K562 (cell line): ENCODE measurements around the gene SEMA6D. TPM values are rescaled to one million over a fixed set of nuclear protein-coding genes. Genes with fewer than 3 reads are reported as not detected.

Source experiments
- ATAC-seq: fragments of 200-7000 bp; cut with Tn5 transposase; 3 replicates; pipeline ENCODE4 v1.9.1; 2020; ENCODE audit warnings: moderate library complexity
- BruUV-seq: library from RNA; stranded (reverse); fragments of 400-500 nt; replicated peaks from 2 replicates; lab custom pipeline; 2021; lab: Mats Ljungman, UMichigan
- CTCF ChIA-PET: fragments of 300-600 bp; formaldehyde crosslinking; extraction: SDS; loops from one replicate; lab custom pipeline; 2021; ENCODE audit warnings: low intra/inter-chr PET ratio; lab: Yijun Ruan, JAX
- POLR2A ChIA-PET: fragments of 300-600, 350-650 bp; sonication (Branson Sonifier 250); formaldehyde crosslinking; extraction: SDS; loops from one replicate; lab custom pipeline; 2021; ENCODE audit warnings: antibody characterized with exemption, inconsistent platforms; lab: Yijun Ruan, JAX
- DNase-seq, 4 experiments: peaks; one replicate each; pipeline versions ENCODE4 v3.0.0 to v3.0.0-alpha.2; 2011 to 2018; ENCODE audit warnings: low spot score in 3 of 4, mixed read lengths in 3 of 4; ENCODE audit errors: extremely low read depth in 1 of 4
- FAIRE-seq: peaks from 2 replicates; lab custom pipeline; 2011; peaks lifted over from hg19 to GRCh38; lab: Jason Lieb, UNC
- H2AFZ ChIP-seq: 2 replicates; pipeline ENCODE4 v1.6.0; 2011; ENCODE audit warnings: low read depth, low read length, control low read depth, inconsistent platforms
- H3K27ac ChIP-seq: fragments of 200-600 bp; 3 replicates; pipeline ENCODE4 v1.8.0; 2011; ENCODE audit warnings: low read depth, mild to moderate bottlenecking, control low read depth, inconsistent platforms, low read length, moderate library complexity, mixed read lengths; ENCODE audit errors: extremely low read depth
- H3K27me3 ChIP-seq, 2 experiments: fragments of 300-600 bp in 1 of 2; 2 replicates in 1 of 2; 3 replicates in 1 of 2; pipeline versions ENCODE4 v1.6.0 to v1.8.0; 2011; ENCODE audit warnings: inconsistent platforms in 2 of 2, low read length in 2 of 2, mild to moderate bottlenecking in 1 of 2, mixed read lengths in 1 of 2, moderate library complexity in 1 of 2; ENCODE audit not compliant: control insufficient read depth in 2 of 2, insufficient read depth in 2 of 2
- H3K36me3 ChIP-seq: fragments of 300-600 bp; 3 replicates; pipeline ENCODE4 v1.8.0; 2011; ENCODE audit warnings: mild to moderate bottlenecking, low read length, inconsistent platforms; ENCODE audit not compliant: control insufficient read depth, insufficient read depth
- H3K4me1 ChIP-seq, 2 experiments: fragments of 200-600 bp in 1 of 2; replicated peaks in 1 of 2; 2 replicates in 1 of 2; 3 replicates in 1 of 2; pipeline versions ENCODE4 v1.5.1 to v1.8.0; 2011; ENCODE audit warnings: inconsistent platforms in 2 of 2, low read length in 2 of 2, mild to moderate bottlenecking in 1 of 2, mixed read lengths in 1 of 2, moderate library complexity in 1 of 2; ENCODE audit not compliant: control insufficient read depth in 2 of 2, insufficient read depth in 2 of 2
- H3K4me2 ChIP-seq: 2 replicates; pipeline ENCODE4 v1.6.1; 2011; ENCODE audit warnings: low read length, control low read depth, inconsistent platforms, mixed read lengths; ENCODE audit not compliant: insufficient read depth
- H3K4me3 ChIP-seq: fragments of 200-600 bp; sonication (generic), shearing (Covaris generic); 2 replicates; pipeline ENCODE4 v1.5.1; 2016; ENCODE audit warnings: control low read depth, inconsistent platforms
- H3K79me2 ChIP-seq: fragments of 200-600 bp; 3 replicates; pipeline ENCODE4 v1.8.0; 2011; ENCODE audit warnings: low read length, inconsistent platforms; ENCODE audit not compliant: control insufficient read depth, insufficient read depth
- H3K9ac ChIP-seq, 2 experiments: 2 replicates each; pipeline versions ENCODE4 v1.6.0 to v1.6.1; 2011; ENCODE audit warnings: low read depth in 2 of 2, low read length in 2 of 2, control low read depth in 1 of 2, inconsistent platforms in 1 of 2, mild to moderate bottlenecking in 1 of 2, mixed read lengths in 1 of 2; ENCODE audit not compliant: insufficient read depth in 1 of 2
- H3K9me1 ChIP-seq: one replicate; pipeline ENCODE4 v1.6.0; 2011; ENCODE audit warnings: inconsistent platforms, mild to moderate bottlenecking, low read length, moderate library complexity; ENCODE audit not compliant: control insufficient read depth, insufficient read depth
- H3K9me3 ChIP-seq: replicated peaks from 2 replicates; pipeline ENCODE4 v1.5.1; 2011; ENCODE audit warnings: low read depth, low read length, inconsistent platforms; ENCODE audit not compliant: control insufficient read depth, insufficient read depth
- H4K20me1 ChIP-seq: replicated peaks from 2 replicates; pipeline ENCODE4 v1.6.1; 2011; ENCODE audit warnings: low read length, inconsistent platforms, mixed read lengths; ENCODE audit not compliant: control insufficient read depth, insufficient read depth
- ATF2 ChIP-seq: sonication (generic); formaldehyde crosslinking; IDR thresholded peaks from 2 replicates; pipeline ENCODE4 v1.8.1; 2022; ENCODE audit warnings: missing genetic modification reagents
- CCNT2 ChIP-seq: IDR thresholded peaks from 2 replicates; pipeline ENCODE4 v1.6.1; 2011; ENCODE audit warnings: borderline replicate concordance, low read depth, mild to moderate bottlenecking, moderate library complexity, mixed read lengths, low read length; ENCODE audit not compliant: insufficient read length; ENCODE audit errors: extremely low read depth
- CTBP1 ChIP-seq: fragments of 450-650 bp; IDR thresholded peaks from 2 replicates; pipeline ENCODE4 v1.6.1; 2016; ENCODE audit warnings: borderline replicate concordance
- FOXP4 ChIP-seq: sonication (generic); formaldehyde crosslinking; IDR thresholded peaks from 2 replicates; pipeline ENCODE4 v1.8.0; 2022; ENCODE audit warnings: mild to moderate bottlenecking, missing genetic modification reagents, borderline replicate concordance
- MAZ ChIP-seq, 2 experiments: fragments of 450-650 bp in 1 of 2; sonication (generic) in 1 of 2; formaldehyde crosslinking; IDR thresholded peaks in 1 of 2; conservative IDR thresholded peaks in 1 of 2; 2 replicates each; pipeline versions ENCODE4 v1.4.0 to v1.5.0; 2020; ENCODE audit warnings: mild to moderate bottlenecking in 1 of 2, missing genetic modification reagents in 1 of 2
- RNF2 ChIP-seq: sonication (generic); IDR thresholded peaks from 2 replicates; pipeline ENCODE4 v1.6.1; 2016
- ZMIZ1 ChIP-seq, 2 experiments: fragments of 150-350 bp in 1 of 2; IDR thresholded peaks; 2 replicates each; pipeline ENCODE4 v1.6.1; 2012 to 2016; ENCODE audit warnings: low read depth in 2 of 2, low read length in 2 of 2, mild to moderate bottlenecking in 1 of 2, moderate library complexity in 1 of 2
- WGBS: fragments of 100-300 bp; shearing (Covaris generic); methylation state at CpG from one replicate; pipeline ENCODE4 v1.1.6; 2016; ENCODE audit warnings: low coverage, mixed read lengths; ENCODE audit not compliant: insufficient coverage; ENCODE audit errors: missing lambda C conversion rate; 5-methylcytosine and 5-hydroxymethylcytosine counted together
- in situ Hi-C: fragments of 300-500 bp; cut with MboI; formaldehyde crosslinking; loops from 4 replicates; pipeline ENCODE4 v1.15.0; 2018; ENCODE audit warnings: inconsistent platforms, mixed read lengths
- intact Hi-C: fragments of 100-400 bp; cut with micrococcal nuclease; formaldehyde crosslinking; loops from 2 replicates; pipeline ENCODE4 v1.14.2; 2022
- polyA plus RNA-seq, 8 experiments: library from polyadenylated mRNA; depleted of rRNA in 4 of 8; stranded (reverse) in 5 of 8; unstranded in 3 of 8; fragments of >200 nt; fragmentation: Nextera tagmentation in 2 of 8; fragmentation: Illumina TruSeq in 1 of 8; extraction: Ambion mirVana in 2 of 8; extraction: Trizol in 1 of 8; gene quantifications; 2 replicates each; pipeline versions ENCODE4 v1.2.1 to v1.2.3, GENCODE V29; 2011 to 2014; ENCODE audit warnings: inconsistent platforms in 1 of 8, missing spikeins in 1 of 8
- total RNA-seq, 7 experiments: library from RNA; depleted of rRNA in 6 of 7; stranded (reverse); fragments of >200 nt in 6 of 7; fragmentation: Illumina TruSeq in 2 of 7; extraction: Trizol in 2 of 7; gene quantifications; 2 replicates each; pipeline versions ENCODE4 v1.2.1 to v1.2.3, GENCODE V29; 2011 to 2021; ENCODE audit warnings: low replicate concordance in 1 of 7

The SEMA6D gene
- total and polyA plus RNA-seq, 9 of the 15 experiments (the other 6 are each of a cell fraction or from before 2014, with no cell fraction given) = not detected

GRCh38 chr15:47673232-47673761 is 44.0 kb upstream of the SEMA6D start:
- WGBS = 0% methylated on average over 5 of the region's 5 CpGs
- in situ Hi-C loops = no loop called here
- no peaks in the 10 kb centered on the region for H3K79me2 ChIP-seq

More at GRCh38 chr15:47673232-47673761, 44.0 kb upstream of the SEMA6D start:
- no peak overlapping the region for H2AFZ ChIP-seq
- ChIA-PET POLR2A (no interaction called here), CTCF (no interaction called here)
- no peak overlapping the region for H3K9ac ChIP-seq
- no peaks in the 10 kb centered on the region for H4K20me1 ChIP-seq
- H3K27ac ChIP-seq = no peak overlapping the region
- no TSS peak for BruUV-seq
- no peak overlapping the region for H3K4me3 ChIP-seq
- no peak overlapping the region for H3K4me2 ChIP-seq
- TF ChIP-seq CCNT2 (no peak), ZMIZ1 (IDR thresholded peaks at IDR 0.05; ENCODE audit: low read depth in 2 of 2, low read length in 2 of 2) (no peak), ATF2 (no peak), MAZ (CRISPR knock-in tag; conservative IDR thresholded peaks at IDR 0.05 in 1 of 2, IDR thresholded peaks at IDR 0.05 in 1 of 2) (no peak), RNF2 (no peak), CTBP1 (no peak), FOXP4 (CRISPR knock-in tag) (no peak)
- no peaks in the 10 kb centered on the region for H3K4me1 ChIP-seq
- intact Hi-C loops = no loop called here
- H3K36me3 ChIP-seq = no peaks in the 10 kb centered on the region
- H3K9me1 ChIP-seq = no peaks in the 10 kb centered on the region
- FAIRE-seq = no peak
- ATAC-seq = no peak
- H3K9me3 ChIP-seq = no peaks in the 10 kb centered on the region
- H3K27me3 ChIP-seq = no peaks in the 10 kb centered on the region
- no peak for DNase-seq
